ENCODE measurements around the gene GLI2. TPM values are rescaled to one million over a fixed set of nuclear protein-coding genes. Genes with fewer than 3 reads are reported as not detected.
A peak's percentile ranks its signal among the peaks of the same experiment; 100 is the strongest.

The GLI2 gene
- total RNA-seq, 1 experiment from 2014 or later = 11.6 TPM

DNA sequence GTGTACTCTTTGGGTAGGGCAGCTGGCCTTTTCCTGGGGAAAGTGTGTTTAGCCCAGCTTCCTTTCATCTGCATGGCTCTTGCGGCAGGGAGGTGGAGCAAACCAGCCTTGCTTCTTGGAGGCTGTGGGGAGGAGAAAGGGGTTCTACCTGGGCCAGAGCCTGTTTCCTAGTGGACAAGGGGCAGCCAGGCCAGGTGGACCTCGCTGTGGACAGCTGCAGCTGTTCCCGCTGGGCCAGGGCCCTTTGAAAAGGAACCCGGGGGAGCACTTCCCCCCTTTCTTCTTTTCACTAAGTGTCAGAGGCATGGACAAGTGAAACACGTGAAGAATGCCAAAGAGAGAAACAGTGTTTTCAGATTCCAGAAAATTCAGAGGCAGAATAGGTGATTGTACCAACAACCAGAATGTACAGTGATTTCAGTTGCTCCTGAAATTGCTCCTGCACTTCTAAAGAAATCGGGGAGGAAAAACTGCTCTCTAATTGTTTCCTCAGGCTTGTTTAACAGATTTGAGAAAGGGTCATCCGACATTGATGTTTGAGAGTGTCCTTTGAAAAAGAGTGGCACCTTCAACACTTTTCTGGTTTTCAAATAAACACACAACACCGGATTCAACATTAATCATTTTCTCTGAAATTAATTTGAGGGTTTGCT, 3.9 kb downstream of the GLI2 start:
- no peak overlapping the region for H3K4me3 ChIP-seq
- ChIA-PET POLR2A (ENCODE audit: unreplicated experiment) (no interaction called here), CTCF (no interaction called here)
- H4K20me1 ChIP-seq (ENCODE audit: insufficient read depth) = no peaks in the 10 kb centered on the region
- no peaks in the 10 kb centered on the region for H3K79me2 ChIP-seq (ENCODE audit: low read depth)
- no peak overlapping the region for H2AFZ ChIP-seq
- no peak overlapping the region for H3K27ac ChIP-seq
- peaks cover 15% of the 10 kb centered on the region for H3K4me1 ChIP-seq (replicated peaks; ENCODE audit: insufficient read depth)
- intact Hi-C loops (cut with micrococcal nuclease; ENCODE audit: unreplicated experiment) = loop anchor here (5.0 kb wide), 1 partner anchor 128 kb away; no protein-coding TSS in a partner anchor
- no peak overlapping the region for H3K4me2 ChIP-seq
- no peaks in the 10 kb centered on the region for H3K9me2 ChIP-seq (ENCODE audit: insufficient read depth)
- DNase-seq = no peak
- H3K27me3 ChIP-seq (ENCODE audit: insufficient read depth, low read depth) = peaks cover 98% of the 10 kb centered on the region
- no TSS peak for BruUV-seq (replicated peaks)
- TF ChIP-seq EZH2 (IDR thresholded peaks at IDR 0.05; ENCODE audit: low read depth) = no peak
- TF ChIP-seq, protein P1, sequence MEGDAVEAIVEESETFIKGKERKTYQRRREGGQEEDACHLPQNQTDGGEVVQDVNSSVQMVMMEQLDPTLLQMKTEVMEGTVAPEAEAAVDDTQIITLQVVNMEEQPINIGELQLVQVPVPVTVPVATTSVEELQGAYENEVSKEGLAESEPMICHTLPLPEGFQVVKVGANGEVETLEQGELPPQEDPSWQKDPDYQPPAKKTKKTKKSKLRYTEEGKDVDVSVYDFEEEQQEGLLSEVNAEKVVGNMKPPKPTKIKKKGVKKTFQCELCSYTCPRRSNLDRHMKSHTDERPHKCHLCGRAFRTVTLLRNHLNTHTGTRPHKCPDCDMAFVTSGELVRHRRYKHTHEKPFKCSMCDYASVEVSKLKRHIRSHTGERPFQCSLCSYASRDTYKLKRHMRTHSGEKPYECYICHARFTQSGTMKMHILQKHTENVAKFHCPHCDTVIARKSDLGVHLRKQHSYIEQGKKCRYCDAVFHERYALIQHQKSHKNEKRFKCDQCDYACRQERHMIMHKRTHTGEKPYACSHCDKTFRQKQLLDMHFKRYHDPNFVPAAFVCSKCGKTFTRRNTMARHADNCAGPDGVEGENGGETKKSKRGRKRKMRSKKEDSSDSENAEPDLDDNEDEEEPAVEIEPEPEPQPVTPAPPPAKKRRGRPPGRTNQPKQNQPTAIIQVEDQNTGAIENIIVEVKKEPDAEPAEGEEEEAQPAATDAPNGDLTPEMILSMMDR (conservative IDR thresholded peaks at IDR 0.05) = no peak
- H3K36me3 ChIP-seq (ENCODE audit: low read depth) = no peaks in the 10 kb centered on the region
- no peaks in the 10 kb centered on the region for H3K9me3 ChIP-seq (ENCODE audit: insufficient read depth, low read depth)
- no peaks in the 10 kb centered on the region for H3F3A ChIP-seq (ENCODE audit: insufficient read depth, low read depth)

DNA sequence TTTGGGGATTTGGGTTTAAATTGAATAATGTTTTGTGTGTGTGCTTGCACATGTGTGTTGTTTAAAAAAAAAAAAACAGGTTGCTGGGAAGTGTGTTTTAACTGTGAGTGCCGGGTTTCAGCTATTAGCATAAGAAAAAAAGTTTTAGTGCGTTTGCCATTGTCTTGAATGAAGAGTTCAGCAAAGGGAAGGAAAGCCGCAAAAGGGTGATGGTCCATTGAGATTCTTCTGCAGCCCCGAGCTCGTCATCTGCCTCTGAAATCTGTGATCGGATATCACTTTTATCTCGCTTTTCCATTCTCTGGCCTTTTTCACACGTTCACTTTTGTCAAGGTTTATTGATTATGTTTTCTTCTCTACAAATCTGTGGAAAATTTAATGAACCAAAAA, 4.7 kb downstream of the GLI2 start:
- intact Hi-C loops (cut with micrococcal nuclease; ENCODE audit: unreplicated experiment) = no loop called here
- Histone ChIP-seq H3K4me2 (no peak overlapping the region), H3K4me1 (replicated peaks; ENCODE audit: insufficient read depth) (peaks cover 15% of the 10 kb centered on the region), H3K79me2 (ENCODE audit: low read depth) (no peaks in the 10 kb centered on the region), H3K27me3 (ENCODE audit: insufficient read depth, low read depth) (peaks cover 98% of the 10 kb centered on the region), H3K4me3 (no peak overlapping the region), H3K27ac (no peak overlapping the region), H3K9me2 (ENCODE audit: insufficient read depth) (no peaks in the 10 kb centered on the region), H2AFZ (no peak overlapping the region), H3K9me3 (ENCODE audit: insufficient read depth, low read depth) (no peaks in the 10 kb centered on the region), H3K36me3 (ENCODE audit: low read depth) (no peaks in the 10 kb centered on the region), H4K20me1 (ENCODE audit: insufficient read depth) (no peaks in the 10 kb centered on the region), H3F3A (ENCODE audit: insufficient read depth, low read depth) (no peaks in the 10 kb centered on the region)
- BruUV-seq (replicated peaks) = no TSS peak
- TF ChIP-seq EZH2 (IDR thresholded peaks at IDR 0.05; ENCODE audit: low read depth) = no peak
- TF ChIP-seq, protein P1 (conservative IDR thresholded peaks at IDR 0.05) = no peak
- ChIA-PET POLR2A (ENCODE audit: unreplicated experiment) (no interaction called here), CTCF (no interaction called here)
- DNase-seq = no peak

DNA sequence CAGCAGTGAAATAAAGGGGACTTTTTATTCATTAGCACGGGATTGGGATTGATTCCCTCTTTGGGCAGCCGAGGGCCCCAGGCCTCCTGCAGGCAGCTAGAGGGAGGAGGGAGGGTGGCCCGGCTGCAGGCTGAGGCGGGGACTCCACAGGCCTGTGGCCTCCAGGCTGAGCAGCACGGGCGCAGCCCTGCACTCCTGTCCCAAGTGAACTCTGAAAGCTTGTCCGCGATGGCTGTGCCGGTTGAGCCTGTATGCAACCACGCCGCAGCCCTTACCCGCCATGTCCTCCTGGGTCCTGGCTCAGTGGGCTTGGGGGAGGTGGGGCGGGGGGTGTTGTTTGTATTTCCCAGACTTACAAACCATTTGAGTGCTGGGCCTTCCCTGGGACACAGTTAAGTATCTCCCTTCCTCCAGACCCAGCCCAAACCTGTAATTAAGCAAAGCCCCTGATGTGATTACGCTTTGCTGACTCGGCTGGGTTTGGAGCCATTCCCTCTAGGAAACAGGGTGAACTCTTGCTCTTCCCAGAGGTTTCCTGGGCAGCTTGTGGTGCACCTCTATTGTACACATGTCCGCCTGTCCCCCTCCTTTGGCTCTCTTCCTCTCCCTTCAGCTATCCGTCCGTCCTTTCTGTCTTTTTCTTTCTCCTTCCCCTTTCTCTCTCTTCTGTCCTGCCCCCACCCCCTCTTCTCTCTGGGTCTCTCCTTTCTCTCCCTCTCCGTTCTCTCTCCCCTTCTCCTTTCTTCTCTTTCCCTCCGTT, 5.3 kb downstream of the GLI2 start:
- Histone ChIP-seq H3K36me3 (ENCODE audit: low read depth) (no peaks in the 10 kb centered on the region), H3K9me2 (ENCODE audit: insufficient read depth) (no peaks in the 10 kb centered on the region), H2AFZ (no peak overlapping the region), H4K20me1 (ENCODE audit: insufficient read depth) (no peaks in the 10 kb centered on the region), H3K79me2 (ENCODE audit: low read depth) (no peaks in the 10 kb centered on the region), H3K4me1 (replicated peaks; ENCODE audit: insufficient read depth) (peaks cover 15% of the 10 kb centered on the region), H3K27me3 (ENCODE audit: insufficient read depth, low read depth) (peaks cover 100% of the 10 kb centered on the region), H3K9me3 (ENCODE audit: insufficient read depth, low read depth) (no peaks in the 10 kb centered on the region), H3K4me3 (no peak overlapping the region), H3F3A (ENCODE audit: insufficient read depth, low read depth) (no peaks in the 10 kb centered on the region), H3K4me2 (peak overlapping the region; percentile 47; the same call in 1 of the 2 replicates), H3K27ac (no peak overlapping the region)
- intact Hi-C loops (cut with micrococcal nuclease; ENCODE audit: unreplicated experiment) = no loop called here
- CTCF ChIA-PET = no interaction called here
- POLR2A ChIA-PET (ENCODE audit: unreplicated experiment) = no interaction called here
- DNase-seq = no peak
- BruUV-seq (replicated peaks) = no TSS peak
- TF ChIP-seq, protein P1 (conservative IDR thresholded peaks at IDR 0.05) = no peak
- TF ChIP-seq EZH2 (IDR thresholded peaks at IDR 0.05; ENCODE audit: low read depth) = no peak

Data from PC-9 (cell line).